ENCODE data around the gene HOXC11.
A peak's percentile ranks its signal among the peaks of the same experiment; 100 is the strongest.

HOXC11 gene

DNA sequence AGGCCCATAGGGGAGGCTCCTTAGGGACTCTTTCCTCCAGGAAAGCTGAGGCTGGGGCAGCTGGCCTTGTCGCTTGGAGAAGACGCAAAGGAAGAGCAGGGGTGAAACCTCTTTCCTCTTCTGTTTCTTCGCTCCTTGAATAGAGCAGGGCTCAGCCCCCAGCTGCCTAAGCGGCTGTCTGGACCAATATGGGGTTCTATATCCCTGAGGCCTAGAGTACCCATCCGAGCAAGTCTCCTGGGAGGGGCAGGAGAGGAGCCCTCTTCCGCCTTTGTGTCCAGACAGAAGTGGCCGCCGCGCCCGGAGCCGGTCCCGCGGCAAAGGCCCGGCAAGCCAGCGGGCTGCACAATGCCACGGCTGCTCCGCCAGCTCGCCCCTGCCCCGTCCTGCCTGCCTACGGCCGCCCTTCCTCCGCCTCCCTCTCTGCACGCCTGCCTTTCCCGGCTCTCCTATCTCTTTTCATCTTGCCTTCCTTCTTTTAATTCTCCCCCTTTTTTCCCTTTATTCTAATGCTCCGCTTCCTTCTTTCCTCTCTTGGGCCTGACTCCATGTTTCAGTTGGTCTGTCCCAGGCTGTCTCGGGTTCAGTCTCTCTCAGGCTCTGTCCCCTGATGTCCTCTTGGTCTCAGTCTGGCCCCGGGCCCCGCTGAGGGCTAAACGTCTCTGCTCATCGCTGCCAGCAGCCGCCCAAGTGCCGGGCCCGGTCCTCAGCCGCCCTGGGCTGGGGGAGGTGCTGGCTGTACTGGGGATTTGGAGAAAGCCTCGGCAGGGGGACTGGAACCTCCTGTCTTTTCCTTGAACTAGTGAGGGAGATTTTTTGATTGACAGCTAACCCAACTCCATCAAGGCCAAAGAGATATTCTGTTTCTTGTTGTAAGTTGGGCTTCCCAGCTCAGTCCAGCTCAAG, 24.5 kb downstream of the HOXC11 start:
- DNase-seq (ENCODE audit: extremely low read depth, low read depth), result no peak
- TF ChIP-seq, protein P1, sequence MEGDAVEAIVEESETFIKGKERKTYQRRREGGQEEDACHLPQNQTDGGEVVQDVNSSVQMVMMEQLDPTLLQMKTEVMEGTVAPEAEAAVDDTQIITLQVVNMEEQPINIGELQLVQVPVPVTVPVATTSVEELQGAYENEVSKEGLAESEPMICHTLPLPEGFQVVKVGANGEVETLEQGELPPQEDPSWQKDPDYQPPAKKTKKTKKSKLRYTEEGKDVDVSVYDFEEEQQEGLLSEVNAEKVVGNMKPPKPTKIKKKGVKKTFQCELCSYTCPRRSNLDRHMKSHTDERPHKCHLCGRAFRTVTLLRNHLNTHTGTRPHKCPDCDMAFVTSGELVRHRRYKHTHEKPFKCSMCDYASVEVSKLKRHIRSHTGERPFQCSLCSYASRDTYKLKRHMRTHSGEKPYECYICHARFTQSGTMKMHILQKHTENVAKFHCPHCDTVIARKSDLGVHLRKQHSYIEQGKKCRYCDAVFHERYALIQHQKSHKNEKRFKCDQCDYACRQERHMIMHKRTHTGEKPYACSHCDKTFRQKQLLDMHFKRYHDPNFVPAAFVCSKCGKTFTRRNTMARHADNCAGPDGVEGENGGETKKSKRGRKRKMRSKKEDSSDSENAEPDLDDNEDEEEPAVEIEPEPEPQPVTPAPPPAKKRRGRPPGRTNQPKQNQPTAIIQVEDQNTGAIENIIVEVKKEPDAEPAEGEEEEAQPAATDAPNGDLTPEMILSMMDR (IDR thresholded peaks at IDR 0.05; ENCODE audit: low read depth, low read length, missing control alignments), result no peak
- no peak overlapping the region for H3K4me3 ChIP-seq (replicated peaks; ENCODE audit: low read depth, low read length)

DNA sequence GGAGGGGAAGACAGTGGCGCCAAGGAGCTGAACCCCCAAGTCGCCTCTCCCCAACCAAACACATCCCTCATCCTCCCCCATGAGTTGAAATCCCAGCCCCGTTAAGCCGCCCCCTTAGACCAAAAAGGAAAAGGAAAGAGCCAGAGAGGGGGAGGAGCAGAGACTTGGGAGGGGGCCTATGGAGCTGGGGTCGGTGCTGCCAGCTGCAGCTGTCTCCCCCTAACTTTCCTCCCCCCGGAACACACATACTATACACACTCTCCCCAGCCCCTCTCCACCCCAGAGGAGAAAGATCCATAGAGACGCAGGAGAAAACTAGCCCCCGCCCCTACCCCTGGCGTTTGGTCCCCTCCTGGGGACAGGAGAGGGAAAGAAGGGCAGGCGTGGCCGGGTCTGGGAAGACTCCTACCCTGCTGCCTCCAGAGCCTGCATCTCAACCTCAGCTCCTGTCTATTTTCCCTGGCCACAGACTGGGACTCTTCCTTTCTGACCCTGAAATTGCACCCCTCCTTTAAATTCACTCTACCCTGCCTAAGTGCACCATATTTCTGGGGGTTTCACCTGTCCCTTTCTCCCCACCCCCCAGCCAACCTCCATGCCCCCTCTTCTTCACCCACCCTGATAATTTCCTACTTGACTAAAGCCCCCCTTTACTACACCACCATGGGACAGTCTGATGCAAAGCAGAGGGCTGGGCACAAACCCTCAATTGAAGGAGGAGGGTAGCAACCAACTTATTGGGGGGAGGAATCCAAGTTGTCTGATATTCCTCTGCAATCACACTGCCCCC, 25.4 kb downstream of the HOXC11 start:
- TF ChIP-seq, protein P1 (IDR thresholded peaks at IDR 0.05; ENCODE audit: low read depth, low read length, missing control alignments), result no peak
- no peak for DNase-seq (ENCODE audit: extremely low read depth, low read depth)
- peak overlapping the region; percentile 67; the same call in 1 of the 2 replicates for H3K4me3 ChIP-seq (replicated peaks; ENCODE audit: low read depth, low read length)

DNA sequence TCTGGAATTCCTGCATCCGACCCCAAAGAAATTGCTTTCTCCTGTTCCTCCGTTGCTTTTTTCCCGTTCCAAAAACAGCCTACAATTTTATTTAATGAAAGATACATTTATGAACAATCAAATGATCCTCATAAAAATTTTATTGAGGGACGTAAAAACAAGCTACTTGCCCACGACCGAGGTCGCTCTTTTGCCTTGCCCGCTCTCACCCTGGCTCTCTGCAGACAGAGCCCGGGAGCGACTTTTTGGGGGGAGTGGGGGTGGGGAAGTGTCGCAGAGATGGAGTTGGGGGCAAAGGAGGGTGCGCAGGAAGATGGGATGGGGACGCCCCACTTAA, 25.9 kb downstream of the HOXC11 start:
- DNase-seq (ENCODE audit: extremely low read depth, low read depth), result no peak
- peak overlapping the region; percentile 67 for H3K4me3 ChIP-seq (replicated peaks; ENCODE audit: low read depth, low read length)
- TF ChIP-seq, protein P1 (IDR thresholded peaks at IDR 0.05; ENCODE audit: low read depth, low read length, missing control alignments), result no peak

DNA sequence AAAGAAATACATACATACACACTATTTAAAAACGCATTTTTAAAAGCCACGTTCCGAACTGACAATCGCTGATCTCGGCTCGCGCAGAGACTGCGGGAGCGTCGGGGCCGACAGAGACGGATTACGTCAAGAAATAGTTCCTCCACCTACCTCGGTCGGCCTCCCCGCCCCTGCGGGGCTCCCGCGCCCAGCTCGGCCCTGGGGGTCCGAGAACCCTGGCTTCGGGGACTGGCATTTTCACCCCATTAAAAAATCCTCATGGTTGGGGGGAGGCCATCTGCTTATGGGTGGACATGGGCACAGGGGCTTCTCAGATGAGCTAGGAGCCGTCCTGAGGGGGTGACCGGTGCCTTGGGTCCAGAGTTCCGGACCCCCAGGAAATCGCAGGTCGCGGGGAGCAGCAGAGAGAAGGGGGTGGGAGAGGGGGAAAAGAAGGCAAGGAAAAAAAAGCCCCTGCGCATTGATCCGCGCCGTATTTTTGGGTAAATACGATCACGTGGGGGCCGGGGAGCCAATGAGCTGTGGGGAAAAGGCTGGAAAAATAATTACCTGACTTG, 26.7 kb downstream of the HOXC11 start:
- DNase-seq (ENCODE audit: extremely low read depth, low read depth), result peak; percentile 42
- peak overlapping the region; percentile 67 for H3K4me3 ChIP-seq (replicated peaks; ENCODE audit: low read depth, low read length)
- TF ChIP-seq, protein P1 (IDR thresholded peaks at IDR 0.05; ENCODE audit: low read depth, low read length, missing control alignments), result no peak

DNA sequence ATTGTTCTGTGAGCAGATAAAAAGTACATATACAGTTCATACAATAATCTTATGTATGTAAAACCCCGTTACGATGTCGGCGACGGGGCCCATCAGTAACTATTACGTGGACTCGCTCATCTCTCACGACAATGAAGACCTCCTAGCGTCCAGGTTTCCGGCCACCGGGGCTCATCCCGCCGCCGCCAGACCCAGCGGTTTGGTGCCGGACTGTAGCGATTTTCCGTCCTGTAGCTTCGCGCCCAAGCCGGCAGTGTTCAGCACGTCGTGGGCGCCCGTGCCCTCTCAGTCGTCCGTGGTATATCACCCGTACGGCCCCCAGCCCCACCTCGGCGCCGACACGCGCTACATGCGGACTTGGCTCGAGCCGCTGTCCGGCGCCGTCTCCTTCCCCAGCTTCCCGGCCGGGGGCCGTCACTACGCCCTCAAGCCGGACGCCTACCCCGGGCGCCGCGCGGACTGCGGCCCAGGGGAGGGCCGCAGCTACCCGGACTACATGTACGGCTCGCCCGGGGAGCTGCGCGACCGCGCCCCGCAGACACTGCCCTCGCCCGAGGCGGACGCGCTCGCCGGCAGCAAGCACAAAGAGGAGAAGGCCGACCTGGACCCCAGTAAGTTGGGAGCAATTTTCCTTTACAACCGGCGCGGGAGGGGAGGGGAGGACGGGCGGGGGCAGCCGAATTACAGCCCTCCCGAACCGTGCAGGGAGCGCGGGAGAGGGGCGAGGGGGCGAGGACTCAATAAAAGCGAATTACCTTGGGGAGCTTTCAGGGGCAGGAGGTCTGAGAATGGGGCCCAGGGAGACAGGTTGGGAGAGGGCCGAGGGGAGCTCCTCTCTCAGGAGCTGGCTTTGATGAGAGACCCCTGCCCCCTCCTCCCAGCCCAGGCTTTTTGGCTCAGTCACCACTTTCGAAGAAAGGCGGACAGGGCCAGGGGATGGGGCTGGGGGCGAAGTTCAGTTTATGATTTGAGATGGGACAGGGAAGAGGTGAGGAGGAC, 27.5 kb downstream of the HOXC11 start, which contains the start of gene HOXC9:
Gene HOXC9 (plus strand): TSS at position 46 of the 999 bp plus-strand sequence. CDS start 28 bp downstream, at position 74.
- DNase-seq (ENCODE audit: extremely low read depth, low read depth), result no peak
- H3K4me3 ChIP-seq (replicated peaks; ENCODE audit: low read depth, low read length), result peak within 1 kb of the TSS; percentile 67

More for the DNA sequence above, 27.5 kb downstream of the HOXC11 start, which contains the start of gene HOXC9:
- TF ChIP-seq, protein P1 (IDR thresholded peaks at IDR 0.05; ENCODE audit: low read depth, low read length, missing control alignments), result no peak
